ENCODE measurements around the gene DBX1.
"Not testable (repeated sequence)": the region's sequence is repeated elsewhere in the genome, so short reads cannot be mapped to it uniquely, and the experiment has no call there.

DBX1 gene, protein sequence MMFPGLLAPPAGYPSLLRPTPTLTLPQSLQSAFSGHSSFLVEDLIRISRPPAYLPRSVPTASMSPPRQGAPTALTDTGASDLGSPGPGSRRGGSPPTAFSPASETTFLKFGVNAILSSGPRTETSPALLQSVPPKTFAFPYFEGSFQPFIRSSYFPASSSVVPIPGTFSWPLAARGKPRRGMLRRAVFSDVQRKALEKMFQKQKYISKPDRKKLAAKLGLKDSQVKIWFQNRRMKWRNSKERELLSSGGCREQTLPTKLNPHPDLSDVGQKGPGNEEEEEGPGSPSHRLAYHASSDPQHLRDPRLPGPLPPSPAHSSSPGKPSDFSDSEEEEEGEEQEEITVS
- total RNA-seq = 0.12 to 0.54 (median 0.27) reads per million in 4 donors

DNA sequence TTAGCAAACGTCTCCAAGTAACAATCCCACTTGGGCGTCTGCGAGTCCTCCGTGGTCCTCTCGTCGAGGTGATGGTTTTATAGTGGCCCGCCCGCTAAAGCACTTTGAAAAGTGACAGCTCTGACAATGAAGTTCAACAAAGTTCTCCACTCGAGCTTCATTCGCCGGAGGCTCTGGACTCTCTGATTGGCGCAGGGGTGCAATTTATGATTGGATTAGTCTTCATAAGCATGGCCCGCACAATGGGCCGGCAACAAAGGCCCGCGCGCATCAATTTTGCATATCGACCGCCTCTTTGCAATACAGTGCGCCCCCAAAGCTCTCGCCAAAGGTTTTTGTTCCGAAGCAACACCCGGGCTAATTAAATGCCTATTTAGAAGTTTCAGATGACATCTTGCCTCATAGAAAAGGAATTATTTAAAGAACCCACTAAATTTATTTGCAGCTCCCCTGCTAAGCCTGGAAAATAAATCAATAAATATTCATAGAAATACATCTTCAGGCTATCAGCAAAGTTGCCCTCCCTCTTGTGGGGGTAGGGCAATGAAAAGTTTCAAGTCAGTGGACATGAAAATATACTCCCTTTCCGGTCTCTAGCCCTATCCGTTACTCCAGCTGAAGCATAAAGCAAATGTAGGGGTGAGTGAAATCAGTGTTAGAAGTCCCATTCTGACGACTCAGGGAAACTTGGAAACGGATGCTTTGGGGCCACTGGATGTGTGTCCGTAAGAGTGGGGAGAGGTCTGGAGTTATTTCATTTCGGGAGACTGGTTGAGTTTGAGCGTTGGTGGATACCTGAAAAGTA, at the start of gene DBX1:
Gene DBX1, minus strand, starts transcription at position 51 of the 805 bp plus-strand sequence. CDS start 151 bp downstream, outside the sequence.
- no peak for DNase-seq

DNA sequence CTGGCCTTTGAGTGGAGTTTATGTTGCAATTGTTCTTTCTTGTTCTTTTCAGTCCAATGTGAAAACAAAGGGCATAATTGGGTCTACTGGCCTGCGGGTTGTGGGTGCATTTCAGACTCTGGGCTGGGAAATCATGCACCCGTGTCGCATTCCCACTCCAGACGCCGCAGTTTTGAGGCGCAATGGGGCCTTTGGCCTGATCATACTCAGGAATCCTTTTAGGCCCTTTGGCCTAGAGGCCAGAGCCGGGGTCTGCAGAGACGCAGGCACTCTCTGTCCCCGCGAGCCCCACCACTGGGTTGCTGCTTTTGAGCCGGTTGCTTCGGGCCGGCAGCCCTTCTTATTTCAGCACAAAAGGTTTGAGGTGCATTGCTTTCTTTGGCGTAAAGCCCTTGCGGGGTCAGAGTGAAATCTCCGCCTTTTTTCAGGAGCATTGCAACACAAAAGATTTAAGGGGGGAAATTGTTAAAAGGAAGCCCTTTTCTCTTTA, 48.4 kb upstream of the DBX1 start:
- no peak for DNase-seq

DNA sequence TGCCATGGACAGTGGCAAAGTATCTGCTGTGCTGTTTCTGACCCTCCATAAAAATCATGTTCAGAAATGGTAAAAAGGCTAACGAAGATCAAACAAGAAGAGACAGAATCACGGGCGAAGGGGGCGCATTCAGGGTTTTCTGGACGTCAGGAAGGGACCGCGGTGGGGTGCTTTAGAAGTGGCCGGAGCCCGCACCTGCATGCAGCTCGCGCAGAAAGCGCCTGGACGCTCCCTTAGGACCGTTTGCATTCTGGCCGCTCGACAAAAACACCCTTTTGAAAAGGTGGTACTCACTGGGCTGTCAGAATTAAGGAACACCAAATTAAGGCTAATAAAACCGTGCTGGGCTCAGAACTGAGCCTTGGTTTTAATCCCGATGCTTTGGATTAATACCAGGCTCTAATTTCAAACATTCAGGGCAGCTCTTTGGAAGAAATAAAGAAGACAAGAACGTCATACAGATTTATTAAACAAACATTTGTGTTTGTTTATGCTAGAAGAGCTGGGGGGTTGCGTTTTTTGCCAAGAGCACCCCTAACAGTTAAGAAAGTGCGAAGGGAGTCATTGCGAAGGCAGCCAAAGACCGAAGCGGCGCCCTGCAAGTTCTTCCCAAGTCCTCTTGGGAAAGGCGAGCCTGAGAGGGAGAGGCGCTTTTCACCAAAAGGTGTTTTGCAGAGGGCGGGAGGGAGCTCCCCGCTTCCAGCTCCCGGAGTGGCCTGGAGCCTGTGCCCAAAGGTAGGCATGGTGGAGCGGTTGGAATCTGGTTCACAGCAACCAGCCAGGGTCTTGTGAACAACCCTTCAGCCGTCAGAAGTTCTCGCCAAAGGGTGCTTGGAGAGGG, 47.7 kb upstream of the DBX1 start:
- no peak for DNase-seq

DNA sequence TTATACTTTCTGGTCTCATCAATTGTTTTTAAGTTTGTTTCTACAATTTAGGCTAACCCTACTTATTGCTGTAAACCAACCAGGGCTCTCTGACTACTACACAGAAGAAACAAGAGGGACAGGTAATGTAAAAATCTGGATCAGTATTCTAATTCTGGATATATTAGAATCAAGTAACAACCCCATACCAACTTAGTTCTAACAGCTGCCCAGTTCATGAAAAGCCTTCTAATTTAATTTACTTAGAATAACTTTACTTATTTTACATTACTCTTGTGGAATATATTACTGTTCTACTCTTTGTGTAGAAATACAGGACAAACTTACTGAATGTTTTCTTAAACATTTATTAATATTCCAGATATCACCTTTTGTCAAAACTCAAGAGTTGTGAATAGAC, 45.5 kb upstream of the DBX1 start:
- DNase-seq = no peak

DNA sequence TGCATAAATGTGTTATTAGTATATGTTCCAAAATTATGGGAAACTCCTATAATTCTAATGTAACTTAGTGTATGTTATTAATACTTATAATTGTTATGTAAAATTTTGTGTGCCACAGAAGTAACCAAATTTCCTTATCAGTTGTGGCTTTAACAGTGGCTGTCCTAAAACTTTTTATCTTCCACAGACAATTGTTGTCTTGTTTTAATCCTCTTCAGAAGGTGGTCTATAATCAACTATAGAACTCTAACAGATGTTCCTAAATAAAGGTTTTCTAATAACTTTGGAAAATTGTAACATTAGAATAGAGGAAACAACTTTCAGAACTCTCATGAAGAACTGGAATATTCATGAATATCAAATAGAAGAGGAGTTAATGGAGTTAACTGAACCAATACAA, 44.4 kb upstream of the DBX1 start:
- no peak for DNase-seq

DNA sequence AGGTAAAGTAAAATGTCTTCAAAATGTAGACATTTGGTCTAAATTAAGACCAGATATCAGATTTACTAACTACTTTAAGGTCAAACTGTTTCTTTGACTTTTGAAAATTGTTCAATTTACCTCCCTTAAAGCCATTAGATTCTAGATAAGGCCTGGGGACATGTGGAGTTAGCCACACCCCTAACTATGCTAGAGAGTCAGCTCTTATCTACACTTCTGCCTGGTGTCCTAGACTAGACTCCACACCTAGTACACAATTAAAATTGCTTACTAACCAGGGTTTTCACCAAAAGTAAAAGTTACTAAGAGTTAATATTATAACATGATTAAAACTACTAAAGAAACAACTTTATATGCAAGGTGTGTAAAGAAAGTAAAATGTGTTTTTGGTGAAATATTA, 43.6 kb upstream of the DBX1 start:
- DNase-seq = no peak

DNA sequence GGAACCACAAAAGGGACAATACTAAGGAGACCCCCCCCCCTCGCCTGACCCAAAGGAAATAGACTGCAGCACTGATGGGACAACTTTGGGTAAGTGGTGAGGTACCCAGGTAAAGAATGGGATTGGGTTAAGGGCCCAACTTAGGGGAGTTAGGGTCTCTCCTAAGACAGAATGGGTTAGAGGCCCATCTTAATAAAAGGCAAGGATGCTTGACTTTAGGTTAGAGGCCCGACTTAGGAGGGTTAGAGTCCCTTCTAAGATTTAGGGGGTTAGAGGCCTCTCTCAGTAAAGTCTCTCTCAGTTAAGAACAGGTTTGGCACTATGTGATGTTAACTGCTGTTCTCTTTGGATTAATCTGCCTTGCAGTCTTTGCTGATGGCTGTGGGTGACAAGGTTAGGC, 41.0 kb upstream of the DBX1 start:
- DNase-seq = no peak

DNA sequence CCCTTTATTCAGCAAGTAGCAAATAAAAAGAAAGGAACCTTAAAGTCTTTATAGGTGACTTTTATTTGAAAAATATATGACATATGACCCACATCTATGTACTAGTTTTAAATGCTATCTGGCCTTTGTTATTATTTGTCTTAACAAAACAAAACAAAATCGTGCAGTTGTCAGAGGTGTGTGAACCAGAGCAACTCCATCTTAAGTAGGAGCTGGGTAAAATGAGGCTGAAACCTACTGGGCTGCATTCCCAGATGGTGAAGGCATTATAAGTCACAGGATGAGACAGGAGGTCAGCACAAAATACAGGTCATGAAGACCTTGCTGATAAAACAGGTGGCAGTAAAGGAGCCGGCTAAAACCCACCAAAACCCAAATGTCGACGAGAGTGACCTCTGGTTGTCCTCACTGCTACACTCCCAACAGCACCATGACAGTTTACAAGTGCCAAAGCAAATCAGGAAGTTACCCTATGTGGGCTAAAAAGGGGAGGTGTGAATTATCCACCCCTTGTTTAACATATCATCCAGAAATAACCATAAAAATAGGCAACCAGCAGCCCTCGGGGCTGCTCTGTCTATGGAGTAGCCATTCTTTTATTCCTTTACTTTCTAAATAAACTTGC, 40.2 kb upstream of the DBX1 start:
- DNase-seq = not testable (repeated sequence)

DNA sequence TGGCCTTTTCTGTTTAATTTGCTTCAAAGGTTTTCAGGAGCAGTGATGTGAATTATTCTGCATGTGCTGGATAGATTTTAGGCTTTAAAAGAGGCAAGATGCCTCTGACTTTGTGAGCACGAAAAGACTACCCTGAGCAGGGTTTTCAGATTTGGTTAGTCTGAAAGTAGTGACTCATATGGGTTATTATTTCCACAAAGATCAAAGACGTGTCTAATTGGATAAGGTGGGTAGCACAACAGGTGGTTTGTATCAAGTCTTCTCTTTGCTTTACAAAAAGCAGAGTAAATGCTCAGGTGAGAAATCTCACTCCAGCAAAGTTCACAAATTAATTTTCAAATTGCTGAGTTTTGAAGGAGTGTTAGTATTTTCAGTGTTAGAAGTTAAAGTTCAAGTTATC, 37.6 kb upstream of the DBX1 start:
- DNase-seq = no peak

DNA sequence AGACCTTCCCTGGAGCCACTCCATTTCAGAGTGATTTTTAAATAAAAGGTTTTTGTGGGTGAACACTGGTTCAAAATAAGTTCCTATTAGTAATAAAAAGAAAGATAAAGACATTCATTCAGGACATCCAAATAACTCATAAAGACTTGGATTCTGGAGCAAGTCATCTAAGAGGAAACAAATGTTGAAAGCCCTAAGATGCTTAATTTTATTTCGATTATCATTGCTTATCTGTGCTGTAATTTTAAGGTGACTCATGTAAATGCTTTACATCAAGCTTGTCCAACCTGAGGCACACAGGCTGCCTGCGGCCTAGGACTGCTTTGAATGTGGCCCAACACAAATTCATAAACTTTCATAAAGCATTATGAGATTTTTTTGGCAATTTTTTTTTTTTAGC, 34.2 kb upstream of the DBX1 start:
- no peak for DNase-seq

DNA sequence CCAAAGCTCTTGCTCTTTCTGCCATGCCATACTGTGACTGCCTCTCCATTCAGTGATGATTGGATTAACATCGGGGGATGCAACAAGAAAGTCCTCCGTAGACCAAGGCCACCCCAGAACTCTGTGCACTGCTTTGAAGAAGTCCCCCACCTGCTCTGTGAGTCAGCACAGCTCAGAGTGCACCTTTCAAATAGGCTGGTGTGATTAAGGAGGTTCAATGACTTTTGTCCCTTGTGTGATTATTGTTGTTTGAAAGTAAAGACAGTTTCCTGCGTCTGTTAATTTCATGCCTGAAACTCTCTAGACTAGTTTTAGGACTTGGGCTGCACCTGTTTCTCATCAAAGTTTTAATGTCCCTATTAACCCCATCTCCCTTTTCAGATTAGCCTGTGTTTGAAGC, 33.0 kb upstream of the DBX1 start:
- no peak for DNase-seq

DNA sequence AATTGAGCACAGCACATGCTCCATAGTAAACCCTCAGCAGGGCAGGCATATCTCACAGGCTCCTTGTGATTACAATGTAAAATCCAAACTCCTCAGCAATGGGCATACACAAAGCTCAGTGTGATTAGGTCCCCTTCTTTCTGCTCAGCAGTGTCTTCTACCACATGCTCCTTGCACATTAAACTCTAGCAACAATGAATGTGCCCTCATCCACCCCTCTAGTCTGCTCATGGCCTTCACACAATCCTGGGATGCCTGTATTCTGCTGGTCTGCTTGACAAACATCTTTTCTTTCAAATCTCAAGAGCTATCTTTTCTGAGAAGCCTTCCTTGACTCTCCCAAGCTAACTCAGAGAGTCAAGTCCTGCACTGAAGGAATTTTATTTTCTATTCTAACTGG, 32.4 kb upstream of the DBX1 start:
- DNase-seq = no peak

DNA sequence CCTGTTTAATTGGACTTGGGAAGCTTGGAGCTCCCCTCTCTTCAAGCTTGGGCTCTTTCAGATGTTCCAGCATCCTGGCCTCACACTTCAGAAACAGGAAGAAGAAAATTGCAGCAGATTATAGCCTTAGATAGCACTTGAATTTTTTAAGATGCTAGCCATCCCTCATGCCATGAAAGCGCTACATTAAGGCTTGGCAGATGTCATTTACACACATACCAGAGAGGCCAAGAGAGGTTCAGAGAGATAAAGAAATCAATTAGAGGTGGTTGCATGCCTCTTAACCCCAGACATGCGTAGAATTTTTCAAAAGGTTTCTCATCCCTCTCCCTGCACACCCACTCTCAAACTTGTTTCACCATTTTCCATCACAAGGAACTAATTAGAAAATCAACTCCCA, 31.9 kb upstream of the DBX1 start:
- DNase-seq = no peak

DNA sequence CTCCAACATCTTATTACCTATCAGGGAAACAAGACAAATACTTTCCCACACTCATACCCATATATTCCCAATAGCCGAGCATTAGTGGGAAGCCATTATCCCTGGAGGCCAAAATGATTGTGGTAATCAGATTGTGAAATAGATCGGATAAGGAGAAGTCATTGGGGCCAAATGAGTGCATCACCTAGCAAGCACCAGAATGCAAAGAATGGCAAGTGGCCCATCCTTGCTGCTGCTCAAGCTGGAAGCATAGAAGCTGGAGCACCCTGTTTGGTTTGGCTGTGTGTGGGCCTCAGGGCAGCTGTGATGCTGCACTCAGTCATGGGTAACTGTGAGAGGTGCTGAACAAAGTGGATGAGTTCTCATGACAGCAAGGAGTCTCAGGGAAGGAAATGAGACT, 18.7 kb upstream of the DBX1 start:
- no peak for DNase-seq

DNA sequence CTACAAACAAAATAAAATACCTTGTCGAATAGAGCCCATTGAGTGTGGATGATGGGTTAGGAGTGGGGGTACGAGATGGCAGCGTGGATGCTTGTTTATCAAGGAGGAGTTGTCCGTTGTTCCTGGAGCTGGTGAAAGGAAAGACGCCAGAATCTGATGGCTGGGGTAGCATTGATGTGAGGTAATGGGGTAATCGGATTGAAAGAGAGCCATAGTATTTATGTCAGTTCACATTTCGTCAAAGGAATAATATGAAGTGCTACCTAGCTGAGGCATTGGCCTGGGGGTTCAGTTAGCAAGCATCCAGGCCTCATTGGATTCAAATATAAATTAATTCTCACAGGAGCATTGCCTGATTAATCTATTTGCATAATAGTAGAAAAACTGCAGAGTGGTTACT, 16.9 kb upstream of the DBX1 start:
- no peak for DNase-seq

DNA sequence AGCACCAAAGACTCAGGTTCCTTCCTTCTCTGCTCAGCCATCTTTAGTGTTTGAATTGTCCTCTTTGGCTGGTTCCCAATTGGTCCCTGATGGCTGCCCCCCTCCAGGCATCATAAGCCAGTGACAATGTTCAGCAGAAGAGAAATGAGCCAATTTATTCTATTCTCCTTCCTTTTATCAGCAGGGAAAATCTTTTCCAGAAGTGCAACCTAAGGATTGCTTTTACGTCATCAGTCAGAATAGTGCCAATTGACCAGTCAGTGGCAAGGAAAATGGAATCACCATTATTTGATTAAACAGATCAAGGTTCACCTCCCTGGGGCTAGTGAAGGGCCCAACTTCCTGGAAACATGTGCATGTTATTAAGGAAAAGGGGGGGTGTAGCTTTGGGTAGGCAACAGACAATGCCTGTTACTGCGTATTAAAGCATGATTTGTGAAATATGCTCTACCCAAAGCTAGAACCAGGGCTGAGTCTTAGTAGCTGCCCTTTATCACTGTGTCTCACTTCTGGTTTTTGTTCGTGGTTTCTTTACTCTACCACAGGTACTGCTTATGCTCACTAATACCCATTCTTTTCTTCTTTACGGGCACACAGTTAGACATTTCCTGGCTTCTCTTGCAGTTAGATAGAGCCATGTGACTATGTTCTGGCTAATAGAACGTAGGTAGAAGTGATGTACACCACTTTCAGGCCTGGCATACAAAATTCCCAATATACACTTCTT, 12.6 kb upstream of the DBX1 start:
- no peak for DNase-seq

DNA sequence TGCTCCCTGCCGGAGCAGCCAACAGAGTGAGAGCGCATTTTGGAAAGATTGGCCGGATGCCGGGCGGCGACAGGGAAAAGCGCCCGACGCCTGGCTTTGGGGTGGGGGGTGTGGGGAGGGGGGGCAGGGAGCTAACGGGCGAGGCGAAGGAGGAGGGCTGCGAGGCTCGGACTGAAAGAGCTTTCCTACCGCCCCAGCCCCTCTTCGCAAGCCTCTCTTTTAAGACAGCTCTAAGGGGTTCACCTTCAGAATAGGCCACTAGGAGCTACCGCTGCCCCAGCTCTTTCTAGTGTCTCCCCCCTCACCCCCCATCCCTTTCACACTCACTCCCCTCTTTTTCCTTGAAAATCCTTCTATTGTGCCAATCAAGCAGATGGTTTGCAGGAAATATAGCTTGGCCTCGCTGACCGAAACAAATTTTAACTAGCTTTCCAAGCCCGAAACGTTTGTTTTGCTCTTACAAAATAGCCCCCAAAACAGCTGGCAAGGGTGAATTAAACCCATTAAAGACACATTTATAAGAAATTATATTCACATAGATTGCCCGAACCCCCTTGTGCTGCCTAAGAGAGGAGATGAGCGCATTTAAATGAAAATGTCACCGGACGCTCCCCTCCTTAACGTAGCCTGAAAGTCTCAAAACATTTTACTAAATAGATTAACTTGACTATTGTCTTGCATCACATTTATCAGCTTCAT, 3.7 kb upstream of the DBX1 start:
- DNase-seq = no peak

DNA sequence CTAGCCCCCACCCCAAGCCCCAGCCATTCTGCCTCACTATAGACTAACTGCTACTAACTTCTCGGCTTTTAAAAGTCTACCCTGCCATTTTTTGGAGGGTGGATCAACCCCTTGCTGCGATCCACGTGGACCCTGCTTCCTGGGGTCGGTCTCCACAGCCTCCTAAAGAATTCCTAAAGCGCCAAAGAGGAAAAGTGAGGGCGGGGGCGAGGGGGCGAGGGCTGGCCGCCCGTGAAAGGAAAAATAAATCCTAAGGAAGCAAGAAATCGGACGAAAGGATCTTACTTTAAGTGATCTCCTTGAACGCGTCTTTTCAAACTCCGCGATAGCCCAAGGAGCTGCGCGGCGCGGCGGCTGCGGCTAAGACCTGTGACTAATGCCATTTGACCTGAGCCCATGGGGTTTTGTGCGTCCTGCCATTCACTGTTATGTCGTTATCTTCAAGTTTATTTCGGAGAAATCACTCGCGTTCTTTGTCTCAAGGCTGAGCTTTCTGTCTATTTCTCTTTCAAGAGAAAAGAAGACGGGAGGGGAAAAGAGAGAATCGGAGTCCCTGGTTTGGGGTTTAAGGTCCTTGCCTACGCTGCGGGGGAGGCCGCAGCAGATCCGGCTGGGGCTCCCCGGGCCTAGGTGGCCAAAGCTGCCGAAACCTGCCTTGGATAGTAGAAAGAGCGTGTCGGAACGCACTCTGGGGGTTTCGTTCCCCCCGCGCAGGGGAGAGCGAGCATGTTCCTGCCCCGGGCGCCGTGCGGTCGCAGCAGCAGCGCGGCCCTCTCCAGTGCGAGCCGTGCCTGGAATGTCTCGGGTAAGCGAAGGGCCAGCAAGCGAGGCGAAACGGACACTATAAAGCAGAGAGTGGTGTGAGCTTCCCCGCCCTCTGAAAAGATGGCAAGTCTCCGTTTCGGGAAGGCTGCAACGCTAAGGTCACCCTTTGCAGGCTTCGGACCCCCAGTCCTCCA, 2.8 kb upstream of the DBX1 start:
- DNase-seq = no peak

DNA sequence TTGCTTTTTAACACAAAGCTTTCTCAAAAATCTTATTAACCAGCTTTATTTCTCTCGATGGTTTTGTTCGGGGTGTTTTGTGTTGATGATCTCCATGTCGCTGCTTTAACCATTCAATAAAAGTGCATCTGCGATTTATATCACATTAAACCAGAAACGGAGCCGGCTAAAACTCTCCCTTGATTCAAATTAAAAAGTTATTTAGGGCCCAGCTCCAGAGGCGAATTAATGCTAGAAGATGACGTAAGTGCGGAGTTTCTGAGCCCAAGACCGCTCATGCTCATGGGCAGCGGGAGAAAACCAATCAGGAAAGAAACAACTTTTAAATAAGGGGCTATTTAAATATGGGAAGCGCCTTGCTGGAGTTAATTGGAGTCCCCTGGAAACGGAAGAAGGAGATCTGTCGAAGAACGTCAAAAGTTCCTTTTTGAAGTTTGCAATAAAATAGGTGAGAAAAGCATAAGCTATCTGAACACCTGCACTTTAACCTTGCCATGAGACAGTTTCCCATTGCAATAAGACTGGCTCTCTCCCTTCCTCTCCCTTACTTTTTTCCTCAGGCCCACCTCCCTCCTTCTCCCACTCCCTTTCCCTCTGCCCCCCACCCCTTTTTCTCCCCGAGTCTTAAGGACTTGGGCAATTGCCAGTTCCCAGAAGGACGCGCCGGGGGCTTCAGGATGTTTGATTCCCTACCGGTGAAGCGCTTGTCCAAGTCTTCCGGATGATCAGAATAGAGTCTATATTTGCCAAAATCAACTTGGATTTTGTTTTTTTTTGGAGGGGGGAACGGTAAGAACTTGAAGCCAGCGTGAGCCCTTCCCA, 1.9 kb upstream of the DBX1 start:
- DNase-seq = no peak

Measured in T-helper 1 cell (primary cell).